DND-41 (cell line): ENCODE data around the gene MAX.

Source experiments
- CTCF ChIP-seq: IDR thresholded peaks from 2 replicates; pipeline ENCODE4 v1.5.1; 2012; ENCODE audit warnings: borderline replicate concordance, low read length, moderate library complexity, mild to moderate bottlenecking; ENCODE audit not compliant: poor library complexity, severe bottlenecking; ENCODE audit errors: extremely low read depth
- EZH2 ChIP-seq: IDR thresholded peaks from 3 replicates; pipeline ENCODE4 v1.6.1; 2012; ENCODE audit warnings: borderline replicate concordance, low read depth, mild to moderate bottlenecking, moderate library complexity, low read length, inconsistent platforms; ENCODE audit not compliant: severe bottlenecking

- TF ChIP-seq CTCF (no peak), EZH2 (no peak)
Measured at GRCh38 chr14:65080960-65081747, 21.2 kb downstream of the MAX start.
